Measurements from ENCODE around the gene BLOC1S4. TPM values are rescaled to one million over a fixed set of nuclear protein-coding genes. Genes with fewer than 3 reads are reported as not detected.

Gene BLOC1S4
- total RNA-seq, 1 donor from 2014 or later: 19.1 TPM

DNA sequence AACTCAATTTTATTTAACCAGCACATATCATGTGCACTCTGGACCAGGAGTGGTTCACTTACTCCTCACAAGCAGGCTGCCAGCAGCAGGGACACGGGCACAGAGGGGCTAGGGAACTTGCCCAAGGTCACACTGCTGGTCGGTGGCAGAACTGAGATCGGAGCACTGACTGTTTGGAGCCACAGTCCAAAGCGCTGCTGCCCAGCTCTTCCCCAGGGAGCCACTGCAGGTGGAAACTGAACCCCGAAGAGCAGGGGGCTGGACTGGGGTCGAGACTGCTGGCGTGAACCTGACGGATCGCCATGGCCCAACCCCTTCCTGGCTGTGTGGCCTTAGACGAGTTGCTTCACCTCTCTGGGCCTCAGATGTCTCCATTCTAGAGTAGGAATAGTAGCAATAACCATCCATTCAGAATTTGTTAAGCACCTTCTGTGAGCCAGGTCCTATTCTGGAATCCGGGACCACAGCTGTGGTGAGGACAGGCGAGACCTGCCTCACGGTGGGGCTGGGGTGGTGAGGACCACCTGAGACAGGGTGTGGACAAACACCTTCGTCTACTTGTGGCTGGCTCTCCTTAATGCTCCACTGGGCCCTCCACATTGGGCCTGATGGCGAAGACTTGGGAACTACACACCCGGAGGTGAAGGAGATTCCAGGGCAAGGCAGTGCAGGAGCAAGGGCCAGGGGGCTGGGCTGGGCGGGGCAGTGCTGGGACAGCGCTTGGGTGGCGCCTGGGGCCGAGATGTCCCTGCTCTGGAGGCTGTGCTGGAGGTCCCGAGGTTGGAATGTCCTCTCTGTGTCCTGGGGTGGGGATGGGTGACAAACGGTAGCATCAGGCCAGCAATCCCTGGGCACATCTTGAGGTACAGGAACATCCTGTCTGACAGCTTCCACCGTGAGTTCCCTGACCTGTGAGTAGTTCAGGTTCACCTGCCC is 34.6 kb downstream of the BLOC1S4 start:
- TF ChIP-seq, protein P1, sequence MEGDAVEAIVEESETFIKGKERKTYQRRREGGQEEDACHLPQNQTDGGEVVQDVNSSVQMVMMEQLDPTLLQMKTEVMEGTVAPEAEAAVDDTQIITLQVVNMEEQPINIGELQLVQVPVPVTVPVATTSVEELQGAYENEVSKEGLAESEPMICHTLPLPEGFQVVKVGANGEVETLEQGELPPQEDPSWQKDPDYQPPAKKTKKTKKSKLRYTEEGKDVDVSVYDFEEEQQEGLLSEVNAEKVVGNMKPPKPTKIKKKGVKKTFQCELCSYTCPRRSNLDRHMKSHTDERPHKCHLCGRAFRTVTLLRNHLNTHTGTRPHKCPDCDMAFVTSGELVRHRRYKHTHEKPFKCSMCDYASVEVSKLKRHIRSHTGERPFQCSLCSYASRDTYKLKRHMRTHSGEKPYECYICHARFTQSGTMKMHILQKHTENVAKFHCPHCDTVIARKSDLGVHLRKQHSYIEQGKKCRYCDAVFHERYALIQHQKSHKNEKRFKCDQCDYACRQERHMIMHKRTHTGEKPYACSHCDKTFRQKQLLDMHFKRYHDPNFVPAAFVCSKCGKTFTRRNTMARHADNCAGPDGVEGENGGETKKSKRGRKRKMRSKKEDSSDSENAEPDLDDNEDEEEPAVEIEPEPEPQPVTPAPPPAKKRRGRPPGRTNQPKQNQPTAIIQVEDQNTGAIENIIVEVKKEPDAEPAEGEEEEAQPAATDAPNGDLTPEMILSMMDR (conservative IDR thresholded peaks at IDR 0.05): no peak
- Mint-ChIP-seq H3K4me3 (no peak overlapping the region), H3K4me1 (ENCODE audit: unreplicated experiment) (peaks cover 25% of the 10 kb centered on the region), H3K27me3 (no peaks in the 10 kb centered on the region), H3K36me3 (no peaks in the 10 kb centered on the region), H3K27ac (peak overlapping the region; percentile 80), H3K9me3 (no peaks in the 10 kb centered on the region)
- no peak for DNase-seq (ENCODE audit: extremely low spot score, unreplicated experiment)

DNA sequence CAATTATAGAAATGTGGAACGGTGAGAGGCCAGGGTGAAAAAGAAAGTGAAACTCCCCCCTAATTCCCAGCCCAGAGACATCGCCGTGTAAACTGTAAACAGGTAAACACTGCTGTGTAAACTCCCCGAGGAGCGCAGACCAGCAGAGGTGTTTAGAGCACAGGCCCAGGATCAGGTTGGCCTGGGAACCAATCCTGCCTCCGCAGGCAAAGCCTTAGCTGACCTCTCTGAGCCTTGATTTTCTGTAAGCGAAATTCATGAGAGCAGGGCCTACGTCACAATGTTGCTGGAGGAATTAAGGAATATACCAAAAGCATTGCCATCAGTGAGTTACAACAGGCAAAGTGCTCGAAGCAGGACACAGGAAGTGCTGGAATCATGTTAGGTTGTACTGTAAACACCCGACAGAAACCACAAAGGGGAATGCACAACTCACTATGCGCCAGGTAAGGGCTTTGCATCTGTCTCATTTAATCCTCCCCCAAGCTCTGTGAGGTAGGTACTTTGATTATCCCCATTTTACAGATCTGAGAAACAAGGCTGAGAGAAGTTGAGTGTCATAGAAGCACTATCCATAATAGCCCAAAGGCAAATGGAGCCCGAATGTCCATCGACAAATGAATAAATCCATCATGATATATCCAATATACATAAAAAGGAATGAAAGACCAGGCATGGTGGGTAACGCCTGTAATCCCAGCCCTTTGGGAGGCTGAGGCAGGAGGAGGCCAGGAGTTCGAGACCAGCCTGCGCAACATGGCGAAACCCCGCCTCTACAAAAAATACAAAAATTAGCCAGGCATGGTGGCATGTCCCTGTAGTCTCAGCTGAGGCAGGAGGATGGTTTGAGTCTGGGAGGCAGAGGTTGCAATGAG is 35.9 kb downstream of the BLOC1S4 start:
- no peaks in the 10 kb centered on the region for H3K27me3 Mint-ChIP-seq
- no peaks in the 10 kb centered on the region for H3K36me3 Mint-ChIP-seq
- H3K4me1 Mint-ChIP-seq (ENCODE audit: unreplicated experiment): peaks cover 25% of the 10 kb centered on the region
- peak overlapping the region; percentile 80 for H3K27ac Mint-ChIP-seq
- no peak for DNase-seq (ENCODE audit: extremely low spot score, unreplicated experiment)
- H3K4me3 Mint-ChIP-seq: no peak overlapping the region
- TF ChIP-seq, protein P1 (conservative IDR thresholded peaks at IDR 0.05): no peak
- H3K9me3 Mint-ChIP-seq: no peaks in the 10 kb centered on the region

GRCh38 chr4:6752486-6752829 is 36.5 kb downstream of the BLOC1S4 start:
- Mint-ChIP-seq H3K36me3 (no peaks in the 10 kb centered on the region), H3K27ac (no peak overlapping the region)

DNA sequence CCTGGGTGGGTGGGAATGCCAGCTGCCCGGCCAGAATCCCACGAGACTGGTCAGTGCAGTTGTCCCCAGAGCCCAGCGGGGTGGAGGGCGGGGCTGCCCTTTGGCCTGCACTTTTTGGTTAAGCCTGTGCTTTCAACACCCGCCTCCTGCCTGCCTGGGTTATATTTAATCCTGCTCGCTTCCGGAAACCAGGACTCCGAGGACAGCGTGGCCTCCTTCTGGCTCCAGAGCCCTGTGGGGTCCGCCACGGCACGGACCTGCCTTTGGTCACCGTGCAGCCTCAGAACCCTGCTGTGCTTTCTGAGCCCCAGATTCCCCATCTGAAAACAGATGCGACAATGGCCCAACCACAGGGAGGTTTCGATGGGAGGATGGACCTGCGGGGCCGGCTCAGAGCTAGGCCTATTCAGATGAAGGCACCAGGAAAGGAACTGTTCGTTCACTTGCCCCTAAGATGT is 37.2 kb downstream of the BLOC1S4 start:
- no peaks in the 10 kb centered on the region for H3K27me3 Mint-ChIP-seq
- TF ChIP-seq, protein P1 (conservative IDR thresholded peaks at IDR 0.05): no peak
- H3K4me1 Mint-ChIP-seq (ENCODE audit: unreplicated experiment): peaks cover 20% of the 10 kb centered on the region
- H3K27ac Mint-ChIP-seq: no peak overlapping the region
- H3K9me3 Mint-ChIP-seq: no peaks in the 10 kb centered on the region
- no peak overlapping the region for H3K4me3 Mint-ChIP-seq
- DNase-seq (ENCODE audit: extremely low spot score, unreplicated experiment): no peak
- H3K36me3 Mint-ChIP-seq: no peaks in the 10 kb centered on the region

More at GRCh38 chr4:6752486-6752829, 36.5 kb downstream of the BLOC1S4 start:
- Mint-ChIP-seq H3K27me3 (no peaks in the 10 kb centered on the region), H3K9me3 (no peaks in the 10 kb centered on the region), H3K4me3 (no peak overlapping the region), H3K4me1 (ENCODE audit: unreplicated experiment) (peaks cover 22% of the 10 kb centered on the region)
- DNase-seq (ENCODE audit: extremely low spot score, unreplicated experiment): no peak
- TF ChIP-seq, protein P1 (conservative IDR thresholded peaks at IDR 0.05): no peak

DNA sequence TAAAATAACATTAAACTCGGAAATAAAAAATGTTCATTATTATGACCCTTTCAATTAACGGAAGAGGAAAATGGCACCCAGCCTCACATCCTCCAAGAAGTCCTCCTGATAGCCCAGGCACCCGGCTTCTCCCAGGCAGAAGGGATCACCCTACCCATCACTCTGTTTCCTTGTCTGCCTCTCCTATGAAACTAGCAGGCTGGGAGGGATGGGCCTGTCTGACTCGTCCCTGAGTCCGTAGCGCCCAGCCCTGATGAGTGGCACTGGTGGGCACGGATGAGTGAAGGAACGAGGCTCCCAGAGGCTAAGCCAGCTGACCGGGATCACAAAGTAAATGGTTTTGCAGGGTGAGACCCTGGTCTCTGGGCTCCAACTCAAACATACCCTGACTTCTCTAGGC is 37.9 kb downstream of the BLOC1S4 start:
- DNase-seq (ENCODE audit: extremely low spot score, unreplicated experiment): no peak
- Mint-ChIP-seq H3K4me1 (ENCODE audit: unreplicated experiment) (peaks cover 20% of the 10 kb centered on the region), H3K27ac (no peak overlapping the region), H3K27me3 (no peaks in the 10 kb centered on the region), H3K9me3 (no peaks in the 10 kb centered on the region), H3K4me3 (no peak overlapping the region), H3K36me3 (no peaks in the 10 kb centered on the region)
- TF ChIP-seq, protein P1 (conservative IDR thresholded peaks at IDR 0.05): no peak
